LNCaP clone FGC (cell line): ENCODE results near the gene SLC39A11.

Source experiments
- DNase-seq: peaks from one replicate; pipeline ENCODE4 v3.0.0-alpha.2; 2011; ENCODE audit warnings: low read depth
- H3K4me3 ChIP-seq: 2 replicates; pipeline ENCODE4 v1.5.1; 2011; ENCODE audit warnings: mild to moderate bottlenecking, low read depth, low read length, control low read depth
- TF ChIP-seq, protein P1 (sequence below): IDR thresholded peaks from 2 replicates; pipeline ENCODE4 v1.5.1; 2012; ENCODE audit warnings: mild to moderate bottlenecking; ENCODE audit not compliant: control insufficient read depth, insufficient read depth; ENCODE audit errors: extremely low read depth

Gene SLC39A11

DNA sequence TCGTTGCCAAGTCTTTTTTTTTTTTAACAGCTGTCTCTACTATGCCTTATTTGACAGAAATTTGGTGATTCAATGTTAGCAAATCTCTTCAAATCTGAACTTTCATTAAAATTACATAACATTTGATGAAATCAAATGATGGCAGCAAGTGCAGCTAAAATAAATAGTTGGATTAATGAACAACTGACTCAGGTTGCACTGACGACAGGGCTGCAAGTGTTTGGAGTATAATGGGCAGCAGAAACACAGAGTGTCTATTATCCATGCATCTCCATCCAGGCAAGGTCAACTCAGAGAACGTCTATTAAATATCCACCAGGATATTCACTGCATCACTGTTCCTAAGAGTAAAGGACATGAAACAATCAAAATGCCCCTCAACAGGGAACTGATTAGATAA, 109.8 kb downstream of the SLC39A11 start:
- H3K4me3 ChIP-seq: no peak overlapping the region
- TF ChIP-seq, protein P1, sequence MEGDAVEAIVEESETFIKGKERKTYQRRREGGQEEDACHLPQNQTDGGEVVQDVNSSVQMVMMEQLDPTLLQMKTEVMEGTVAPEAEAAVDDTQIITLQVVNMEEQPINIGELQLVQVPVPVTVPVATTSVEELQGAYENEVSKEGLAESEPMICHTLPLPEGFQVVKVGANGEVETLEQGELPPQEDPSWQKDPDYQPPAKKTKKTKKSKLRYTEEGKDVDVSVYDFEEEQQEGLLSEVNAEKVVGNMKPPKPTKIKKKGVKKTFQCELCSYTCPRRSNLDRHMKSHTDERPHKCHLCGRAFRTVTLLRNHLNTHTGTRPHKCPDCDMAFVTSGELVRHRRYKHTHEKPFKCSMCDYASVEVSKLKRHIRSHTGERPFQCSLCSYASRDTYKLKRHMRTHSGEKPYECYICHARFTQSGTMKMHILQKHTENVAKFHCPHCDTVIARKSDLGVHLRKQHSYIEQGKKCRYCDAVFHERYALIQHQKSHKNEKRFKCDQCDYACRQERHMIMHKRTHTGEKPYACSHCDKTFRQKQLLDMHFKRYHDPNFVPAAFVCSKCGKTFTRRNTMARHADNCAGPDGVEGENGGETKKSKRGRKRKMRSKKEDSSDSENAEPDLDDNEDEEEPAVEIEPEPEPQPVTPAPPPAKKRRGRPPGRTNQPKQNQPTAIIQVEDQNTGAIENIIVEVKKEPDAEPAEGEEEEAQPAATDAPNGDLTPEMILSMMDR: no peak
- DNase-seq: no peak

DNA sequence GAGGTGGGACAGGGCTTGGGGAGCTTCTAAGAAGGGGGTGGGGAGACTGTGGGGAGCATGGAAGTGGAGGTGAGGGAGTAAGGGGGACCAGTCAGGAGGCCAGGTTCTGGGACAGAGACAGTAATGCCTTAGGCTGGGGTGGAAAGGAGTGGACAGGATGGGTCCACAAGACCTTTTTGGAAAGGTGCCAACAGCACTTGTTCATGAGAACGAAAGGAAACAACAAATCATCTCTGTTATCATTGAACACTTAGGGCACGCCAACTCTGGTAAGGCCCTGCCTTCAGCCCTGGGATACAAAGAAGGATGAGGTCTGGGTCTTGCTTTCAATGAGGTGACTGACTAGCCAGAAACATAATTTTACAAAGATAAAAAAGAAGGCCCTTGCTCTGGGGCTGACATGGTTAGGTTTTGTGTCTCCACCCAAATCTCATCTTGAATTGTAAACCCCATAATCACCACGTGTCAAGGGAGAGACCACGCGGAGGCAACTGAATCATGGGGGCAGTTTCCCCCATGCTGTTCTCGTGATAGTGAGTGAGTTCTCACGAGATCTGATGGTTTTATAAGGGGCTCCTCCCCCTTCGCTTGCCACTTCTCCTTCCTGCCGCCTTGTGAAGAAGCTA, 113.8 kb downstream of the SLC39A11 start:
- TF ChIP-seq, protein P1: no peak
- no peak for DNase-seq
- no peak overlapping the region for H3K4me3 ChIP-seq

DNA sequence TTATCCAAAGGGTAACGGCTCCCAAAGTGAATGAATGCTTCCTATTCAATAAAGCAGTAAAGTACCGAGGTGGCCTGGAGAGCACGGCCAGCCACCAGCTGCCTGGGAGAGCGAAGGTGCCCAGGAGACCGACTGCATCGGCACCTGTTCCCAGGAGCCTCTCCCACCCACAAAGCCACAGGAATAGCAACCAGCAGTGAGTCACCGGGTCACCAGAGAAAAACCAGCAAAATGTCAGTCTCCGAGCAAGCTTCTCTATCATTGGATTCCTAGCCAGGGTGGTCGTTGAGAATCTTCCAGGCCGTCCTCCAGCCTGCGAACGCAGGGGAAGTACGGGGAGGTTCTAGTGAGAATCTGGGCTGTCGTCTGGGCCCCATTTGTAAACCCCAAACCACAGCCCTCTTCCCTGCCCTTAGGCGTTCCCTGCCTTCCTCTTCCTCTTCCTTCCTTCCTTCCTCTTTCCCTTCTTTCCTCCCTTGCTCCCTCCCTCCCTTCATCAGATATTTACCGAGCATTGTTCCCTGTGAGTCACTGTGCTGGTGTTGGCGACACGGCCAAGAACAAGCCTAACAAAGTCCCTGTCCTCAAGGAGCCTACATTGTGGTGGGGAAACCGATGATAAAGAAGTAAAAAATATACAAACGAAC, 114.6 kb downstream of the SLC39A11 start:
- no peak overlapping the region for H3K4me3 ChIP-seq
- TF ChIP-seq, protein P1: no peak
- no peak for DNase-seq

DNA sequence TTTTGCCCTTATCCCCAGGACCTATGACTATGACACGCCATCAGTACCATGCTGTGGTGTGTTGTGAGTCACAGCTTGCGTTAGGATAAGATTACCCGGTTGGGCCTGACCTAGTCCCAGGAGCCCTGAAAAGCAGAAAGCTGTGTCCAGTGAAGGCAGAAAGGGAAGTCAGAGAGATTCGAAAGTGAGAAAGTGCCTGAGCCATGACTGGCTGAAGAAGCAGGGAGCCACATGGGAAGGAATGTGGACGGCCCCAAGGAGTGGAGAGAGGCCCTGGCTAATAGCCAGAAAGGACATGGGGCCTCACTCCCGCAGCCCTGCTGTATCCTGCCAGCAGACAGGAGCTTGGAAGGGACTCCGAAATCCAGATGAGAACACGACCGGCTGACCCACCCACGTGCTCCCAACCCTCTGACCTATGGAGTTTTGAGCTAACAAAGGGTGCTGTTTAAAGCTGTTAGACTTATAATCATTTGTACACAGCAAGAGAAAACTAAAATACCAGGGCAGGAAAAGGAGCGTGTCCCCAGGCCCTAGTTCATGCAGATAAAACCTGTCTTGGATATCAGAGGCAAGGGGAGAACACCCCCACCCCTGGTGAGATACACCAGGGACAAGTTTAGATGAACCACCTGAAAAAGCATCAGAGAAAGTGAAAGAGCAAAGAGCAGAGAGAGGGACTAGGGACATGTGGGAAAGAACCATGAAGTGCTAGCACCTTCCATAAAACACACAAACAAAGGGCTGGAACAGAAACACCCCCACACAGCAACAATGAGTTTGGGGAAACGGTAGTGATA, 115.3 kb downstream of the SLC39A11 start:
- DNase-seq: no peak
- TF ChIP-seq, protein P1: no peak
- no peak overlapping the region for H3K4me3 ChIP-seq

DNA sequence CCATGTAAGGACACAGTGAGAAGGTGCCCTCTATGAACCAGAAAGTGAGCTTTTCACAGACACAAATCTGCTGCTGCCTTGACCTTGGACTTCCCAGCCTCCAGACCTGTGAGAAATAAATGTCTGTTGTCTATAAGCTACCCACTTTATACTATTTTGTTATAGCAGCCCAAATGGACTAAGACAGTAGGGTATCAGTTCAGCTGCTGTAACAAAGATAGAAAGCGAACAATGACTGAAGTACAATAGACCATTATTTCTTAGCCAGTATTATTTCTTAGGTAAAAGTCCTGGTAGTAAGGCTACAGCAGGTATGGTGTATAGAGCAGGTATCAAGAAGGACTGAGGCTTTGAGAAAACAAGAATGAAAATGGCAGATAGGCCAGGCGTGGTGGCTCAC, 117.0 kb downstream of the SLC39A11 start:
- no peak for DNase-seq
- no peak overlapping the region for H3K4me3 ChIP-seq
- TF ChIP-seq, protein P1: no peak

DNA sequence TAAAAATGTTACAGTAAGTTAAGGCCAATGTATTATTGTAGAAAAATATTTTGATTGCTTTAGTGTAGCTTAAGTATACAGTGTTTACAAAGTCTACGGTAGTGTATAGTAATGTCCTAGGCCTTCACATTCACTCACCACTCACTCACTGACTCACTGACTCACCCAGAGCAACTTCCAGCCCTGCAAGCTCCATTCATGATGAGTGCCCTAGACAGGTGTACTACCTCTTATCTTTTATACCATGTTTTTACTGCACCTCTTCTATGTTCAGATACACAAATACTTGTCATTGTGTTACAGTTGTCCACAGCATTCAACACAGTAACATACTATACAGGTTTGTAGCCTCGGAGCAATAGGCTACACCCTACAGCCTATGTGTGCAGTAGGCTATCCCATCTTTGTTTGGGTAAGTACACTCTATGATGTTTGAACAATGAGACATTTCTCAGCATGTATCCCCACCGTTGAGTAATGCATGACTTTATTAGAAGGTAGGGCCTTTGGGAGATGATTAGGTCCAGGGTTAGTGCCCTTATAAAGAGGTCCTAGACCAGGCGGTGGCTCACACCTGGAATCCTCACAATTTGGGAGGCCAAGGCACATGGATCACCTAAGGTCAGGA, 117.8 kb downstream of the SLC39A11 start:
- no peak for DNase-seq
- TF ChIP-seq, protein P1: no peak

More for the DNA sequence above, 117.8 kb downstream of the SLC39A11 start:
- H3K4me3 ChIP-seq: no peak overlapping the region
